Measurements from ENCODE around the gene GNAS.

GNAS gene

GRCh38 chr20:58959652-58960051 lies 107.1 kb downstream of the GNAS start:
- TF ChIP-seq CTCF (IDR thresholded peaks at IDR 0.05; ENCODE audit: low read depth, low read length): no peak
- H3K4me3 ChIP-seq (ENCODE audit: low read depth, low read length): no peak overlapping the region

Data from WI38 (cell line).